Measurements from ENCODE around the gene FBXW9.

DNA sequence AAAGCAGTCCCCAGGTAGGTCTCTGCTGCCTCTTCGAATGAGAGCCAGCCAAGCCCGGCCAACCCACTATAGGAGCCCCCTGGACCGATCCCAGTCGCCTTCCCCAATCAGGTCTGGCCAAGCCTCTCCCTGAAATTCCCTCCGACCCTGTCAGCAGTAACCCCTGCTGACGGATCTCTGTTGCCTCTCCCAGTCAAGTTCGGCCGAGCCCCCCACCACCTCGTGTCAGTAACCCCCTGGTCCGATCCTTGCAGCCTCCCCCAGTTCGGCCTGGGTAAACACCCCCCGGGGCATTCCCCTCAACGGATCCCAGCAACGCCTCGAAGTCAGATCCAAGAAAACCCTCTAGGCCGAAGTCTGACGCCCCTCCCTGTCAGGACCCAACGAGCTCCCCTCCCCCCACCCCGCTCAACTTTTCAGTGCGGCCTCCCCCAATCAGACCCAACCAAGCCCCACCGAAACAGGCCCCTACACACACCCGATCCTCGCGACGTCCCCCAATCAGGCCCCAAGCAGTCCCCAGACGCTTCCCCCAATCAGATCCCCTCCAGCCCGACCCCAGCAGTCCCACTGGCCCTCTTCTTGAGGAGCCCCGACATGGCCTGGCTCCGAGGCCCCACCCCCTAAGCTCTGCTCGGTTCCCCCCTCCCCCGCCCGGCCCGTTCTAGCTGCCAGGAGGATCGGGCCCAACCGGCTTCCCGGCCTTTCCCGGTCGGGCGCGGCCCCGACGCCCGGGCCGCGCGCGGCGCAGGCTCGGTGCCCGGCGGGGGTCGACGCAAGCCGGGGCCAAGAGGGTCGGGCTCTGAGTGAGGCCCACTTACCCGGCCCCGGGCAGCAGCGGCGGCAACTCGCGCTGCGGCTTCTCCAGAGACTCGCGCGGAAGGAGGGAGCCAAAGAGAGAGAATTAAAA, 25.5 kb upstream of the FBXW9 start:
- TF ChIP-seq CTCF (IDR thresholded peaks at IDR 0.05; ENCODE audit: poor library complexity), result no peak
- TF ChIP-seq EZH2 (IDR thresholded peaks at IDR 0.05; ENCODE audit: borderline replicate concordance), result no peak

Measured in hepatocyte (in vitro differentiated cells).